ENCODE data around the gene FGFR2.

- TF ChIP-seq POLR2A (IDR thresholded peaks at IDR 0.05) = no peak
- TF ChIP-seq, protein P1, sequence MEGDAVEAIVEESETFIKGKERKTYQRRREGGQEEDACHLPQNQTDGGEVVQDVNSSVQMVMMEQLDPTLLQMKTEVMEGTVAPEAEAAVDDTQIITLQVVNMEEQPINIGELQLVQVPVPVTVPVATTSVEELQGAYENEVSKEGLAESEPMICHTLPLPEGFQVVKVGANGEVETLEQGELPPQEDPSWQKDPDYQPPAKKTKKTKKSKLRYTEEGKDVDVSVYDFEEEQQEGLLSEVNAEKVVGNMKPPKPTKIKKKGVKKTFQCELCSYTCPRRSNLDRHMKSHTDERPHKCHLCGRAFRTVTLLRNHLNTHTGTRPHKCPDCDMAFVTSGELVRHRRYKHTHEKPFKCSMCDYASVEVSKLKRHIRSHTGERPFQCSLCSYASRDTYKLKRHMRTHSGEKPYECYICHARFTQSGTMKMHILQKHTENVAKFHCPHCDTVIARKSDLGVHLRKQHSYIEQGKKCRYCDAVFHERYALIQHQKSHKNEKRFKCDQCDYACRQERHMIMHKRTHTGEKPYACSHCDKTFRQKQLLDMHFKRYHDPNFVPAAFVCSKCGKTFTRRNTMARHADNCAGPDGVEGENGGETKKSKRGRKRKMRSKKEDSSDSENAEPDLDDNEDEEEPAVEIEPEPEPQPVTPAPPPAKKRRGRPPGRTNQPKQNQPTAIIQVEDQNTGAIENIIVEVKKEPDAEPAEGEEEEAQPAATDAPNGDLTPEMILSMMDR (IDR thresholded peaks at IDR 0.05) = no peak
- TF ChIP-seq POLR2AphosphoS5 (IDR thresholded peaks at IDR 0.05) = no peak
Measured at GRCh38 chr10:121450247-121450646, 148.0 kb downstream of the FGFR2 start.

Measured in breast epithelium (tissue), 3 donors.